ENCODE results near the gene KRTAP10-2.

GRCh38 chr21:44516342-44516741, 35.0 kb downstream of the KRTAP10-2 start:
- TF ChIP-seq CTCF (optimal IDR thresholded peaks at IDR 0.05 in 1 of 3, IDR thresholded peaks at IDR 0.05 in 1 of 3, conservative IDR thresholded peaks at IDR 0.05 in 1 of 3; ENCODE audit: extremely low read depth in 1 of 3, insufficient read depth in 2 of 3, low read length in 3 of 3), result no peak
- no peak for TF ChIP-seq EZH2 (IDR thresholded peaks at IDR 0.05; ENCODE audit: low read length)
